Cortex of kidney (tissue), 1 donor: ENCODE results near the gene HJURP.

Experiments used
- DNase-seq: peaks from one replicate; lab custom pipeline; 2025; lab: John Stamatoyannopoulos, UW

The HJURP gene

DNA sequence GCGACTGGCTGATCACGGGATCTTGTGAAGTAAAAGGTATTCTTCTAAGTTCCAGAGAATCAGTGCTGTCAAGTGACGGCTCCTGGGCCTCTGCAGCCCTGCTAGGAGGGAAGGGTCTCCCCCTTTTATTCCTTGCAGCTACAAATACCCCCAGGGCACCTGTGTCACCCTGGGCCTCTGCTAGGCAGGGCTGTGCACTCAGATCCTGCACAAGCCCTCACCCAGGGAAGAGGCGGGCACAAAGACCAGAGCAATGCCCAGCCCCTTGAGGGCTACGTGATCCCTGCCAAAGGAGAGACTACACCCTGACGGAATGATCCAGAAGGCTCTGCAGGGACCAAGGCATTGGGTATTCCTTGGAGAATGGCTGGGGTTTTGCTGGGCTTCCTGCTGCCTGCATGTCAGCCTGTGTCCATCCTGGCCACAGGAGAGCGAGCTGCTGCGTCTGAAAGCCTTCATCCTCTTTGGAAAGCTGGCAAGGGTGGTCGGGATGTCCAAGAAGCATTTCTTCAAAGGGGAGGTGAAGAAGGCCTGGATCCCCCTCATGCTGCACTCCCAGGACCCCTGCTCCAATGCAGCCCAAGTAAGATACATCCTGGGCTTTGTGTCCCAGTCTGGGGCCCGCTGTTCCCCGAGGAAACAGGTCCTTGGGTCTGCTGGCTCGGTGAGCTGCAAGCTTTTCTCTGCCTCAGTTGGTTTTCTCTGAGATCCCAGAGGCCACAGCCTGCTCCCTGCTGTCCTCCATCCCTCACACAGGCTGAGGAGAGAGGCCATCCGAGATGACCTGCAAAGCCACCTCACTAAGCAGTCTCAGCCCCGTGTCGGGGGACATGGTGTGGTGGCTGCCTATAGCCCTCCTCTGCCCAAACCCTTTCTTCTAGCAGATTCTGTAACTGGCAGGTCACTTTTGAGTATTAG lies 24.9 kb downstream of the HJURP start:
- no peak for DNase-seq

DNA sequence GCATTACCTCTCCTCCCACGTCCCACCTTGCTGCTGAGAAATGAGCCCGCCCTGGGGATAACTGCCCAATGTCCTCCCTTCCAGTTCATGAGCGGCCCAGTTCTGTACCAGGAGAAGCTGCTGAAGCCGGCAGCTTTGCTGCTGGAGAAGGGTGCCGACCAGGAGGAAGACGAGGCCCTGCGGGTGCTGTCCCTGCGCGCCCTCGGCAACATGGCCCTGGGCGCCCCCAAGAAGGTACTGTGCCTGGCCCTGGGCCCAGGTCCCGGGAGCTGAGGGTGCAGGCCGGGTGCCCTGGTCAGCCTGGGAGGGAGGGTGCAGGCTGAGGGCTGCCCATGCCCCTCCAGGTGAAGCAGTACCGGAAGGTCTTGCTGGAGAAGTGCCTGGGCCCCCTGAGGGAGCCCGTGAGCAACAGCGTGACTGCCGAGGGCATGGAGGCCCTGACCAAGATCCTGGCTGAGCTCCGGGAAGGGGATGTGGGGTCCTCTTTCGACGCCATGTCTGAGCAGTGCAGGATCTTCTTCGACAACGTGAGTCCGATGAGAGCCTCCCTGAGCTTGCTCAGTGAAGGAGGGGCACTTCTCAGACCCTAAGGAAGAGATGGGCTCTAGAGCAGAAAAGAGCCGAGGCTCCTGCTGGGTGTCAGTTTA lies 25.7 kb downstream of the HJURP start:
- no peak for DNase-seq

DNA sequence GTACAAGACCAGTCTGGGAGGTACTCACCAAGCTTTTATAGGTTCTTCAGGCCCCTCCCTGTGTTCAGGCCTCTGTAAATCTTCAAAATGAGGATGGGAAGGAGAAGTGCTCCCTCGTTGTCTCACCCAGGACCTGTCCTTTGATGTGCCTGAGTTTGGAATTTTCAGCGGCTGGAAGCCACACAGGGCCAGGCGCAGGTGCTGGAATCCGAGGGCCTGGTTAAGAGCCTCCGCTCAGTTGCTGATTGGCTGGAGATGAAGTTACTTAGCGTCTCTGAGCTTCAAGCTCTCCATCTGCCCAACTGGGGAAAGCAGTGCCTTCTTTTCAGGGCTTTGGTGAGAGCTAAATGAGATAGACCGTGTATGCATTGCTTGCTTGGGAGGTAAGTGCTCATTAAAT lies 30.0 kb downstream of the HJURP start:
- no peak for DNase-seq

DNA sequence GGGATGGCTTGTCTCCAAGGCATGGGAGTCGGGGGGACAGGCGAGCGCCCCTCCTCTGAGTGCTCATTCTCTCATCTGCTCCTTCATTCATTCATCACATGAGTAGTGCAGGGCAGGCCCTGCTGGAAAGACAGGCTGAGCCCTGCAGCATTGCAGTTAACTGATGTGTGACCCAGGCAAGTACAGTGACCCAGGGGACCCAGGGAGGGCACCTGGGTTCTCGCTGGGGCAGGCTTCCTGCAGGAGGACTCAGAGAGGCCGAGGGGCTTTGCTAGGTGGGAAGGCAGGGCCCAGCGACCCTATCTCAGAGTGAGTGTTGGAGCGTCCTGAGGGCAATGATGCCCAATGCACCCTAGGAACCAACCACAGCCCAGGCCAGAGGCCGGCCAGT lies 30.6 kb downstream of the HJURP start:
- no peak for DNase-seq

DNA sequence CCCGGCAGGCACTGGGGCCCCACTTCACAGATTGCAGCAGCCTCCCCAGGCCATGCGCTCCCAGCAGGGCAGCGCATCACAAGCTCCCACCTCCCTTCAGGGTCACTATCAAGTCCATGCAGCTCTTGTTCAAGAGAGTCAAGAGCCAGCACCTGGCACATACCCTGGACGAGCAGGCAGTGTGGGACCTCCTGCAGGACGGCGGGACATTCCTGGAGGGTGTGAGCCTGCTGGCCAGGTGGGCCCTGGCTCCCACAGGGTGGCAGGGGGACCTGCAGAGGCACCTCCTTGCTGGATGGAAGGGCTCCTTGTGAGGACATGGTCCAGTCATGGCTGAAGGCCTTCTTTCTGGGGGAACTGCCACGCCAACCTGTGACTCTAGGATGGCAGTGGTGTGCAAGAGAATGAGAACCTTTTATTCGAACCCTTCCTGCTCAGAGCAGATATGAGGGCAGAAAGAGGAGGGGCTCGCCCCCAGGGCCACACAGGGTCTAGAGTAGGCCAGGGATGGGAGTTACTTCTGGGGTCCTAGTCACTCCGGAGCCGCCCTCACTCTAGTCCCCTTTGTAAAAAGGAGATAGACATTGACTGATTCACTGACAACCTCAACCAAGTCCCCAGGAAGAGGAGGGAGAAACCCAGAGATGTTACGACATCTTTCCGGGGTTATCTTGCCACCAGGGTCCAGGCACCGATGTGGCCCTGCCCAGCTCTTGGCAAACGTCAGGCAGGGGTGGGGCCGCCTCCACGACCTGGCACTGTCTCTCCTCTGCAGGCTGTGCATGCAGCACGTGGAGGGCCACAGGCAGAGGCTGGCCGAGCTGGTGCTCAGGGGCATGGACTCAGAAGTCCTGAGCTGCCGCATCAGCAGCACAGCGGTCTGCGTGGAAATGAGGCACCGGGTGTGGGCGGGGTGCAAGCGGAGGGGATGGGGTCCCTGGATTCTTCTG lies 31.3 kb downstream of the HJURP start:
- no peak for DNase-seq

DNA sequence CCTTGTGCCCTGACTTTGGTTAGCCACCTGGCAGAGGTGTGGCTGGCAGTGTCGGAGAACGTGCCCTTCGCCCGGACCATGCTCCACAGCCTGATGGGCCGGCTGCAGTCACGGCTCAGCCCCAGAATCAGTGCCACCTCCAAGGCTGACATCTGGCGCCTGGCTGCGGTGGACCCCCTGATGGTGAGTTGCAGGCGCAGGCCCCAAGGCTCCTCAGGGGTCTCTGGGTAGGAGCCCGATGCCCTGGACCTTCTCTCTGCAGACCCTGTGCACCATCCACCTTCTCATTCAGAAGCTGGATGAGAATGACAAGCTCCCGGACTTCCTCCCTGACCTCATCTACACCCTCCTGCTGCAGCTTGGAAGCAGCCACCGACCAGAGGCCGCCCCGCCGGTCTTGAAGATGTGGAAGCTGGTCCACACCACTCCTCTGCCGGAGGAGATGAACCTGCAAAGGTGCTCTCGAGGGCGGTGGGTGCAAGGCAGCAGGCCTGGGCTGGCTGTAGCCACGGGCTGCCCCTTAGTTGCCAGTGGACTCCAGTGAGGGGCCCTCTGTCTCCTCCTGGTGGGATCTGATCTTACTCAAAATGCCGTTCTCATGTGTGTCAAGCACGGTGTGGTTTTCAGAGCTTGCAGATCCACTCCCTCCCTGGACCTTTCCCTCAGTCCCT lies 32.1 kb downstream of the HJURP start:
- DNase-seq: no peak

DNA sequence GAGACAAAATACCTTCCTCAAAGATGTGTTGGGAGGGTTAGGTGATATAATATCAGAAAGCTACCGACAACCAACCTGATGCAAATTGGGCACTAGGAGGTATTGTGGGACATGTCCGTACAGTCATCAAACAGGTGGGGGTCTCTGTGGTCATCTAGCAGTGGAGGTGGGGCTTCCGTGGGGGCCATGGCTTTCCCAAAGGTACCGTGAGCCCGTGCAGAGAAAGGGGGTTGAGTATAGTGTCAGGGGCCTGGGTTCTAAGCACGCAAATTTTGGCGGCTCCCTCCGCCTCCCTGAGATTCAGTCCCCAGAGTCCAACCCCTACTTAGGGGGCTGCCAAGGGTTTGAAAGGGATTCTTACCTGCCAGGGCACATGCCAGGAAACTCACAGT lies 32.6 kb downstream of the HJURP start:
- DNase-seq: no peak

DNA sequence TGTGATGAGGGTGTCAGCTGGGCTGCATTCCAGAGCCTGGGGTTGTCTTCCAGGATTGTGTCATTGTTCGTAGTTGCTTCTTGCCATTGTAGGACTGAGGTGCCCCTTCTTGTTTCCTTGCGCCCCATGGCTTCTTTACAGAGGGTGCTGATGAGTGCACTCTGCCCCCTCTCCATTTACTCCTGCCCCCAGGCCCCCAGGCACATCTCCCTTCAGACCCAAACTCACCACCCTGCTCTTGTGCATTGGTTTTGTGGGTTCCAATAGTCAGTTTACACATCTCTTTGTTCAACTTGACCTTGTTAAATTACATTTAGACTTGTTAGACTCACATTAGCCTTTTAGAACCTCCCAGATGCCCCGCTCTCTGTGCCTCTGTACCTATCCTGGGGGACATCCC lies 33.1 kb downstream of the HJURP start:
- DNase-seq: no peak

DNA sequence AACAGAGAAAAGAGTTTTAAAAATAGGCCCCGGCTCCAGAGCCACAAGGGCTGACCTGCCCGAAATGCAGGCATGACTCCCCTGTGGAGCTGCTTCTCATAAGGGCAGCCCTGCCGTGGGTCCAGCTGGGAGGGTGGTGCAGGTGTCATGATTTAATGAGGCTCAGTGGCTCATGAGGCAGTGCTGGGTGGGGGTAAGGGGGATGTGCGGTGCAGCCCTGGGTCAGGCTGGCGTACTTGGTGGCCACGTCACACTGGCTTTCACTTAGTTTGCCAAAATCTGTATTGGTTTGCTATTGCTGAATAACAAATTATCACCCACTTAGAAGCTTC lies 33.6 kb downstream of the HJURP start:
- DNase-seq: no peak

DNA sequence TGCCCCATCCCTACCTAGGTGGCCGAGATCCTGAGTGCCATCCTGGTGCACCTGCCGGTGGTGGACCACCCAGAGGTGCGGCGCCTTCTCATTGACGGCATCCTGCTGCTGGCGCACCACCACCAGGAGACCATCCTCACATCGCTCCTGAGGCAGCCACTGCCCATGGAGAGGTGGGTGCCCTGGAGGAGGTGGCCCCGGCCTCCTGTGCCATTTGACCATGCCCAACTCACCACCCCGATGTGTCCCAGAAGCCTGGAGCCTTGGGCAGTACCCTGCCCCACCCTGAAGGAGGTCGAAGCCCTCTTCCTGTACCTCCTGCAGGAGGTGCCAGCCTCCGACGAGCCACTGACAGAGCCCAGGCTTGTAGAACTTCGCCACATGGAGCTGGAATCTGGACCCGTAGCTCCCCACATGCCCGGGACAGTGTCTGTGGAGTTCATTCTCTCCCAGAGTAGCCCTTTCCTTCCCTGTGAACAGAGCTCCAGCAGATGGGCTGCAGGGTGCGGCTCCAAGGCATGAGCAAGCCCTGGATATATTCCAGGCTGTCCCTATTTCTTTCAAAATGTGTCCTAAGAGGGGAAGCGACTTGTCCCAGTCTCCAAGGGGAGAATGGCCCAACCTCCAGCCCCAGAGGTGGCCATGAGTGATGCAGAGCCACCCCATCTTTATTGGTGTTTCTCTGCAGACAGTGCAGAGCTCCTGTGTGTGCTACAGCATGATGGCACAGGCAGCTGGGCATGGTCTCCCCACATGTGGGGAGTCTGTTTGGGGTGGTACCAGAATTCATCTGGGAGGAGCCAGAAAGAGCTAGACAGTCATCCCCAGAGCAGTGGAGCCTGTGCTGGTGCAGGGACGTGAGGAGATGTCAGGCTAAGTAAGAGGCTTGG lies 34.2 kb downstream of the HJURP start:
- DNase-seq: no peak

DNA sequence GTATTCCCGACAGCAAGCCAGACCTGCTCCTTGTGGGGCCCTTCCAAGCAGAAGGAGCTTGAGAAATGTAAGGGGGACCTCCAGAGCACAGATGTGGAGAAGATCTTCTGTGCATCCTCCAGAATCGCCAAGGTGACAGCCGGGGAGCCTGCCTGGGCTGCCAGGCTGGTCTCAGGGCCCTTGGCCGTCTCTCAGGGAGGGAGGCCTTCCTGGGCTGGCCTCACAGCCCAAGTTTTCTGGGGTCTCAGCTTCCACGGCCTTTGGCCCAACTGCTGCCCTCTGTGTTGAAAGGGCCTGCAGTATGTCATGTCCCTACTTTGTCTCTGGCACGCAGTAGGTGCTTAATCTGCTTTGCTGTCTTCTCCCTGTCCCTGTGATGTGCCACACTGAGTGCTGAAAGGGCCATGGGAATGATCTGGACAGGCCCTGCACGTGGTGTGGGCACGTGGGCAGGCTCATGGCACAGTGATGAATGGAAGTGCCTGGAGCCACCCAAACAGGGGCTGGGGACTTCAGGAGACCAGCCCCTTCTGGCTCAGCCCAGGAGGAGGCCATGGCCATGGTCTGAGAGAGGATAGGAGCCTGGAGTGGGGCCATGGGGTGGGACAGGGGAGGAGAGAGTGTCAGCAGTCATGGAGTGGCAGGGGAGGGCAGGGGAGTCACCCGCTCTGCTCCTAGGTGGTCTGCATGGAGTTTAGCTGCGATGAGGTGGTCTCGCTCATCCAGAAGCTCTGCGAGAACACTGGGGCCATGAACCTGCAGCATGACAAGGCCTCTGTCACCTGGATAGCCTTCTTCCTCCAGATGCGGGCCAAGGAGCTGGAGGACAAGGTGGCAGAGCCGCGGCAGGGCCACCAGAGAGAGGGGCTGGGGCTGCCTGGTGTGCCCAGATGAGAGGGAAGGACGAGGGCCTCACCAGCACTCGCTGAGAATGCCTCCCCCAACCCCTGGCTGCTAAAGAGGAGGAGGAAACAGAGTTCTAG lies 35.4 kb downstream of the HJURP start:
- no peak for DNase-seq

DNA sequence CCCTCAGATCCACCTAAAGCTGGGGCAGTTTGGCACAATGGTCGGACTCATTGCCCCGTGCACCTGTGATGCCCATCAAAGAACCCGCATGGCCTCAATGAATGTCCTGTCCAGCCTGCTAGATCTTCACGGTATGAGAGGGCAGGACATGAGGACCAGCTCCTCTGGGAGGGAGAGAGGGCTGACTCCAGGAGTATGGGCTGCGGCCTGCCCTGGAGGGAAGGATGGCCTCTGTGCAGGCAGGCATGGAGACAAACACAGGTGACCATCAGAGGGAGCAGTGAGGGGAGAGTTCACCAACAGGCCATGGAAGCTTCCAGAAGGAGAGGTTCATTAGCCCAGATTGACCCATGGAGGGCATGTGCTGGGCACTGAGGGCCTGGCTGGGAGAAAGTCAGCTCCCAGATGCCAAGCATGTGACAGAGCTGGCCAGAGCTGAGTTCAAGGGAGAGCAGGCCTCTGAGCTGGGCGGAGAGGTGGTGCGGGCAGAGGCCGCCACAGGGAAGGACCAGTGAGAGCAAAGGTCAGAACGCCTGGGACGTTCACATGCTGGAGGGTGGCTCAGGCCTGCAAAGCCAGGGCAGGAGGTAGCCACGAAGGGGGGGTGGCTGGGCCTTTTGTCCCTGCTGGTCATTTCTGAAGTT lies 36.2 kb downstream of the HJURP start:
- DNase-seq: no peak

DNA sequence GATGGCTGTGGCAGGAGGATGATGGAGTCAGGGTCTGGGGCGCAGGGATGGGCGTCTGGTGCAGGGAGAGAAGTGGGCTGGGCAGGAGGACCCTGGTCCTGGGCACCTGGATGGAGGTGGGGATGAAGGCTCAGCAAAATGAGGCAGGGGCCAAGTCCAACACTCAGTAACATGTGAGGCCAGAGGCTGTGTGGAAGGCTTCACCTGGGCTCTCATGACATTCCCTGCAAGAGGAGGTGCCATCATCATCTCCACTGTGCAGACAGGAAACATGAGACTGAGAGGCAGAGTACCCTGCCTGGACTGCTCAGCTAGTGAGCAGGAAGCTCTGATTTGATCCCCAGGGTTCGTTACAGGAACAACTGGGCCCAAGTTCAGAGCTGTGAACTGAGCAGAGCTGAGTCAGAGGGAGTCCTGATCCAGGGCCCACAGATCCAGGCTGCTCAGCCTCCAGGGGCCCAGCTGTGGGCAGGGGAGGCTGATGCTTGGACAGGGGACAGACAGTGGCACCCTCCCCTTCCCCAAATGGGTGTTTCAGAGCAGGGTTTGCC lies 36.9 kb downstream of the HJURP start:
- DNase-seq: no peak

DNA sequence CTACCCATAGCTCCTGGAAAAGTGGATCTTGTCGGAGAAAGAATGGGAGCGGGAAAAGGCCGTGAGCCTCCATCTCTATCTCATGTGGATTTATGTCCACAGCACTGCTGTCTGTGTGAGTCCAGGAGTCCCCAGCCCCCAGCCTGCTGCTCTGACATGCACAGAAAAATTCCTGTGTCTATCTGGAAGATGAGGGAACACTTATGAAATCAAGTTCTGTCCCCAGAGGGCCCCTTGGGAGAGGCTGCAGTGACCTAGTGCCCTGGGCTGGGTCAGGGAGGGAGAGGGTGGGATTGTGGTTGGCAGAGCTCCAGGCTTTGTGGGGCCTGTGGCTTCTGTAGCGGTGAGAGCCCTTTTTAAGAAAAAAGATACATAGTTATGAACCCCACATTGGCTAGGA lies 37.6 kb downstream of the HJURP start:
- DNase-seq: no peak

DNA sequence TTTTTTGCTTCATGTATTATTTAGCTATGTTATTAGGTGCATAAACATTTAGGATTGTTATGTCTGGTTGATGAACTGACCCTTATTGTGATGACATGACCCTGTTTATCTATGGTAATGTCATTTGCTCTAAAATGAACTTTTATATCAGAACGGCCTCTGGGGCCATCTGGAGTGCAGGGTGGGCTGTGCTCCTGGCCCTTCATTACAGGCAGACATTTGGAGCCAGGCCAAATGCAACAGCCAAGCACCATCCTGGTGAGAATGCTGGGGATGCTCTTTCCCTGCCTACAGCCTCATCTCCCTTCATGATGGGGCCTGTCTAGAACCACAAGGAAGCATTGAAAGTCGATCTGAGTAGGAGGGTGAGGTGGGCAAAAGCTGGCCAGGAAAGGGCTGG lies 38.0 kb downstream of the HJURP start:
- DNase-seq: no peak

DNA sequence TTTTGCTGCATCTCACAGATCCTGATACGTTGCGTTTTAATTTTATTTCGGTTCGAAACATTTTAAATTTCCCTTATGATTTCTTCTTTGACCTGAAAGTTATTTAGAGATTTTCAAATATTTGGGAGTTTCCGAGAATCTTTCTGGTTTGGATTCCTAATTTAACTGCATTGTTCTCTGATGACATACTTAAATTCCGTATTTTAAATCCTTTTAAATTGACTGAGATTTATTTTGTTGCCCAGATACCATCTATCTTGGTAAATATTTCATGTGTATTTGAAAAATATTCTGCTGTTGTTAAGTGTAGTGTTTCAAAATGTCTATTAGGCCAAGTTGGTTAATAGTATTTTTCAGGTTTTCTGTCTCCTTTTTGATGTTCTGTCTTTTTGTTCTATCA lies 38.5 kb downstream of the HJURP start:
- no peak for DNase-seq

DNA sequence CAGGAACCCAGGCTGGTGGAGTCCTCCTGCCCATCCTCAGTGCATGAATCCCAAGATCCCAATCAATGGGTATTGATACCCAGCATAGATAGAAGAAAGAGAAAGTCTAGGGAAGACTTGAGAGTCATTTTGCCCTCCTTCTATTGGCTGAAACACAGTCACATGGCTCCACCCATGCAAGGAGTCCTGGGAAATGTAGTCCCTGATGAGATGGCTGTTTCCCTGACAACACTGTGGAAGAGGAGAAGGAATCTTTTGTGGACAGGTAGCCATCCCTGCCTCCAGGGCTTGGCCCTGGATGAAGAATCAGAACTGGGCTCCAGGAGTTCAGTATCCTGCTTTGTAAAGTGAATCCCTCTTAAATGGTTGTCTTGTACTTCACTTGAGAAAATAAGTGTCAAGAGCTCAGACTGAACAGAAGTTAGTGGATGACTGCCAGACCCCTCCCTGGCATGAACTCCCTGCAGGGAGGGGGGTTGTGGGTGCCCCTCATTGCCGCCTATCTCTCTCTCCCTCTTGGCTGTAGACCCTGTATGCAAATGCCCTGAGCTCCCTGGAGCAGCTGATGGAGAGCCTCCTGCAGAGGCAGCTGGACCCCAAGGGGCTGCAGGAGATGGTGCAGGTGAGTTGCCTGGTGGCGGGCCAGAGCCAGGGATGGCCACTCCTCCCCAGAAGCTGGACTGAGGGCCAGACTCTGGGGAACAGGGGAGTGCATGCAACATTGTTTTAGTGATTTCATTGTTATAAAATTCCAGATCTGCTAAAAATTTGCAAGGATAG lies 40.1 kb downstream of the HJURP start:
- no peak for DNase-seq
